Esophagus muscularis mucosa (tissue), 4 donors: ENCODE data around the gene CEP89. TPM values are rescaled to one million over a fixed set of nuclear protein-coding genes. Genes with fewer than 3 reads are reported as not detected.

Experiments used
- DNase-seq: peaks from one replicate; pipeline ENCODE4 v3.0.0-alpha.2; 2017; ENCODE audit errors: extremely low spot score
- H3K27ac ChIP-seq, 4 donors: fragments of 200-600 bp; sonication (generic); replicated peaks in 1 of 4; 1 replicate in 3 of 4; 2 replicates in 1 of 4; pipeline ENCODE4 v1.5.1; 2016 to 2019; ENCODE audit warnings: mild to moderate bottlenecking in 1 of 4
- H3K27me3 ChIP-seq, 4 donors: fragments of 200-600 bp; sonication (generic); one replicate each; pipeline versions ENCODE4 v1.5.1 to v1.6.0; 2016 to 2019
- H3K36me3 ChIP-seq, 4 donors: fragments of 200-600 bp; sonication (generic); one replicate each; pipeline ENCODE4 v1.5.1; 2016 to 2019
- H3K4me1 ChIP-seq, 4 donors: fragments of 200-600 bp; sonication (generic); one replicate each; pipeline ENCODE4 v1.5.1; 2016 to 2019
- H3K4me3 ChIP-seq, 4 donors: fragments of 200-600 bp; sonication (generic); 1 replicate in 2 of 4; 2 replicates in 2 of 4; pipeline ENCODE4 v1.5.1; 2016 to 2019; ENCODE audit warnings: mild to moderate bottlenecking in 4 of 4, moderate library complexity in 1 of 4
- H3K9me3 ChIP-seq, 4 donors: fragments of 200-600 bp; sonication (generic); 1 replicate in 3 of 4; 2 replicates in 1 of 4; pipeline ENCODE4 v1.5.1; 2016 to 2019
- CTCF ChIP-seq, 3 experiments: fragments of 200-600 bp in 2 of 3; fragments of 450-650 bp in 1 of 3; sonication (generic) in 2 of 3; IDR thresholded peaks; one replicate each; pipeline ENCODE4 v1.5.1; 2017 to 2019; ENCODE audit warnings: antibody characterized with exemption in 3 of 3, mild to moderate bottlenecking in 2 of 3, moderate library complexity in 1 of 3
- EP300 ChIP-seq: sonication (generic); formaldehyde crosslinking; IDR thresholded peaks from one replicate; pipeline ENCODE4 v1.6.1; 2017; ENCODE audit warnings: antibody characterized with exemption
- POLR2A ChIP-seq: fragments of 450-650 bp; IDR thresholded peaks from one replicate; pipeline ENCODE4 v1.6.1; 2017; ENCODE audit warnings: antibody characterized with exemption, moderate library complexity, mild to moderate bottlenecking, low read depth
- POLR2AphosphoS5 ChIP-seq, 2 donors: sonication (generic); formaldehyde crosslinking; IDR thresholded peaks; one replicate each; pipeline ENCODE4 v1.6.1; 2017; ENCODE audit warnings: antibody characterized with exemption in 2 of 2
- WGBS: methylation state at CpG from one replicate; pipeline ENCODE4 v1.1.5; 2018; 5-methylcytosine and 5-hydroxymethylcytosine counted together
- intact Hi-C: fragments of 100-400 bp; cut with DNase I; formaldehyde crosslinking; loops from one replicate; pipeline ENCODE4 v1.15.1; 2023
- total RNA-seq, 4 donors: library from RNA; depleted of rRNA; stranded (reverse); fragments of >200 nt; gene quantifications; one replicate each; pipeline versions ENCODE4 v1.1.0 to v1.2.1, GENCODE V29; 2016

Gene CEP89
- total RNA-seq, 4 donors from 2014 or later = 9.1 to 20.4 (median 18.4) TPM

GRCh38 chr19:32935629-32936028, 36.1 kb downstream of the CEP89 start:
- no peaks in the 10 kb centered on the region for H3K9me3 ChIP-seq
- no peak overlapping the region for H3K4me3 ChIP-seq
- H3K27ac ChIP-seq = no peak overlapping the region
- peaks cover 35 to 98% (median 82%) of the 10 kb centered on the region in 4 donors for H3K36me3 ChIP-seq
- no peak for DNase-seq
- intact Hi-C loops = no loop called here
- no peaks in the 10 kb centered on the region for H3K4me1 ChIP-seq
- WGBS = 84% methylated on average over 4 of the region's 9 CpGs
- TF ChIP-seq POLR2AphosphoS5 (IDR thresholded peaks at IDR 0.05) (no peak), POLR2A (no peak), CTCF (IDR thresholded peaks at IDR 0.05) (no peak), EP300 (no peak)
- no peaks in the 10 kb centered on the region for H3K27me3 ChIP-seq

GRCh38 chr19:32933571-32933970, 38.2 kb downstream of the CEP89 start:
- 95% methylated on average over 3 of the region's 3 CpGs for WGBS
- TF ChIP-seq POLR2A = no peak
- no peak for TF ChIP-seq EP300
- no peak for TF ChIP-seq POLR2AphosphoS5 (IDR thresholded peaks at IDR 0.05)
- no peak for TF ChIP-seq CTCF (IDR thresholded peaks at IDR 0.05)
- DNase-seq = no peak
- H3K4me3 ChIP-seq = no peak overlapping the region
- intact Hi-C loops = no loop called here
- H3K27ac ChIP-seq = no peak overlapping the region
- H3K9me3 ChIP-seq = peaks cover 0 to 3% (median 0%) of the 10 kb centered on the region in 4 donors
- no peaks in the 10 kb centered on the region for H3K4me1 ChIP-seq
- peaks cover 42 to 98% (median 84%) of the 10 kb centered on the region in 4 donors for H3K36me3 ChIP-seq
- H3K27me3 ChIP-seq = no peaks in the 10 kb centered on the region

GRCh38 chr19:32930567-32930966, 41.2 kb downstream of the CEP89 start:
- Histone ChIP-seq H3K4me3 (no peak overlapping the region), H3K36me3 (peaks cover 40 to 98% (median 69%) of the 10 kb centered on the region in 4 donors), H3K9me3 (peaks cover 0 to 9% (median 3%) of the 10 kb centered on the region in 4 donors), H3K4me1 (no peaks in the 10 kb centered on the region), H3K27me3 (no peaks in the 10 kb centered on the region), H3K27ac (no peak overlapping the region)
- intact Hi-C loops = no loop called here
- TF ChIP-seq EP300 (no peak), POLR2A (no peak), POLR2AphosphoS5 (IDR thresholded peaks at IDR 0.05) (no peak), CTCF (IDR thresholded peaks at IDR 0.05) (no peak)
- 96% methylated on average over 8 of the region's 8 CpGs for WGBS
- no peak for DNase-seq

GRCh38 chr19:32928806-32929205, 43.0 kb downstream of the CEP89 start:
- H3K27me3 ChIP-seq = no peaks in the 10 kb centered on the region
- H3K36me3 ChIP-seq = peaks cover 40 to 98% (median 70%) of the 10 kb centered on the region in 4 donors
- no peak overlapping the region for H3K4me3 ChIP-seq
- no peak overlapping the region for H3K27ac ChIP-seq
- no peaks in the 10 kb centered on the region for H3K4me1 ChIP-seq
- H3K9me3 ChIP-seq = peaks cover 0 to 9% (median 3%) of the 10 kb centered on the region in 4 donors
- no peak for DNase-seq
- intact Hi-C loops = no loop called here
- TF ChIP-seq CTCF (IDR thresholded peaks at IDR 0.05) (no peak), POLR2AphosphoS5 (IDR thresholded peaks at IDR 0.05) (no peak), POLR2A (no peak), EP300 (no peak)
- WGBS = 89% methylated on average over 2 of the region's 2 CpGs

GRCh38 chr19:32924200-32924599, 47.6 kb downstream of the CEP89 start:
- no peaks in the 10 kb centered on the region for H3K27me3 ChIP-seq
- no peak overlapping the region for H3K27ac ChIP-seq
- peaks cover 0 to 9% (median 3%) of the 10 kb centered on the region in 4 donors for H3K9me3 ChIP-seq
- no peak for DNase-seq
- H3K4me3 ChIP-seq = no peak overlapping the region
- H3K36me3 ChIP-seq = peaks cover 28 to 99% (median 63%) of the 10 kb centered on the region in 4 donors
- H3K4me1 ChIP-seq = no peaks in the 10 kb centered on the region
- WGBS = 100% methylated on average over 4 of the region's 6 CpGs
- intact Hi-C loops = no loop called here
- TF ChIP-seq POLR2AphosphoS5 (IDR thresholded peaks at IDR 0.05) (no peak), EP300 (no peak), CTCF (IDR thresholded peaks at IDR 0.05) (no peak), POLR2A (no peak)
